Osteoblast (primary cell): ENCODE results near the gene DUS3L. TPM values are rescaled to one million over a fixed set of nuclear protein-coding genes. Genes with fewer than 3 reads are reported as not detected.

Experiments used
- DNase-seq: peaks from one replicate; pipeline ENCODE4 v3.0.0; 2011; ENCODE audit warnings: low spot score, mixed read lengths; ENCODE audit not compliant: insufficient read length; ENCODE audit errors: missing footprints
- H2AFZ ChIP-seq: 2 replicates; pipeline ENCODE4 v1.6.0; 2011; ENCODE audit warnings: mild to moderate bottlenecking, low read length
- H3K27ac ChIP-seq: 2 replicates; pipeline ENCODE4 v1.5.1; 2011; ENCODE audit warnings: mild to moderate bottlenecking, low read depth, low read length, moderate library complexity
- H3K27me3 ChIP-seq: 2 replicates; pipeline ENCODE4 v1.6.0; 2012; ENCODE audit warnings: mild to moderate bottlenecking, control low read depth, inconsistent platforms, low read length, moderate library complexity; ENCODE audit not compliant: insufficient read depth
- H3K36me3 ChIP-seq: 2 replicates; pipeline ENCODE4 v1.5.1; 2011; ENCODE audit warnings: mild to moderate bottlenecking, low read length, control low read depth, moderate library complexity; ENCODE audit not compliant: insufficient read depth
- H3K4me1 ChIP-seq: 2 replicates; pipeline ENCODE4 v1.5.1; 2011; ENCODE audit warnings: mild to moderate bottlenecking, low read length, control low read depth, moderate library complexity; ENCODE audit not compliant: insufficient read depth
- H3K4me2 ChIP-seq: 2 replicates; pipeline ENCODE4 v1.6.0; 2011; ENCODE audit warnings: mild to moderate bottlenecking, low read length; ENCODE audit not compliant: insufficient read depth
- H3K4me3 ChIP-seq: fragments of 200-600 bp; sonication (generic); 3 replicates; pipeline ENCODE4 v1.5.1; 2012; ENCODE audit warnings: mild to moderate bottlenecking, low read length, inconsistent platforms; ENCODE audit not compliant: insufficient read depth
- H3K79me2 ChIP-seq: 2 replicates; pipeline ENCODE4 v1.6.0; 2012; ENCODE audit warnings: mild to moderate bottlenecking, low read length, control low read depth, inconsistent platforms; ENCODE audit not compliant: insufficient read depth
- H3K9me3 ChIP-seq: 2 replicates; pipeline ENCODE4 v1.5.1; 2011; ENCODE audit warnings: low read depth, low read length, control low read depth
- H4K20me1 ChIP-seq: 2 replicates; pipeline ENCODE4 v1.6.0; 2012; ENCODE audit warnings: mild to moderate bottlenecking, low read length, control low read depth; ENCODE audit not compliant: insufficient read depth
- total RNA-seq: library from RNA; depleted of rRNA; stranded (reverse); fragments of >200 nt; gene quantifications from 2 replicates; pipeline ENCODE4 v1.2.3, GENCODE V29; 2012
- TF ChIP-seq, protein P1 (sequence below): IDR thresholded peaks from 2 replicates; pipeline ENCODE4 v1.5.1; 2011; ENCODE audit warnings: mild to moderate bottlenecking, low read depth, low read length, moderate library complexity; ENCODE audit errors: extremely low read depth

The DUS3L gene
- total RNA-seq, 1 donor, result 30.0 TPM

DNA sequence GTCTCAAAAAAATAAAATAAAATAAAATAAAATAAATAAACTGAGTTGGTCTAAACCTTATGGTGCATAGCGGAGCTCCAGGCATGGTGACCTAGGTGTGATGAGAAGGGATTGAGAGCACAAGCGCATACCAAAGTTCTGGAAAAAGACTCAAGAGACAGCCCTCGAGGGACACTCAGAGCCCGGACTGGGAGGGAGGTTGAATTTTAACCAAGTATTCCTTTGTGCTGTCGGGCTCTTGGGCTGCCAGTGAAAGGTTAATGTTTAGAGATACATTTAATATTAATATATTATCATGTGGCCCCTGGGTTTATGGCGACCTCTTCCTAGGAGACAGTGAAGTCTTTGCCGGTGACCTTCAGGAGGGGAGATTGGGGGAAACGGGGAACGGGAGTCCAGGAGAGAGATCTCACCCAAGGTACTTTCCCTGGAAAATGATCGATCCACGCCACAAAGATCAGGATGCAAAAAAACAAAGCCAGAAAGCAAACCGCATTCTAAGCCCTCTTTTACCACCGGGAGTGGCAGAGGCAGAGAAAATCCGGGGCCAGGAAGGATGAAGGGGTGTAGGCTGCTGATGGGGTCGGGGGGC lies 46.9 kb upstream of the DUS3L start:
- no peak overlapping the region for H3K4me3 ChIP-seq

DNA sequence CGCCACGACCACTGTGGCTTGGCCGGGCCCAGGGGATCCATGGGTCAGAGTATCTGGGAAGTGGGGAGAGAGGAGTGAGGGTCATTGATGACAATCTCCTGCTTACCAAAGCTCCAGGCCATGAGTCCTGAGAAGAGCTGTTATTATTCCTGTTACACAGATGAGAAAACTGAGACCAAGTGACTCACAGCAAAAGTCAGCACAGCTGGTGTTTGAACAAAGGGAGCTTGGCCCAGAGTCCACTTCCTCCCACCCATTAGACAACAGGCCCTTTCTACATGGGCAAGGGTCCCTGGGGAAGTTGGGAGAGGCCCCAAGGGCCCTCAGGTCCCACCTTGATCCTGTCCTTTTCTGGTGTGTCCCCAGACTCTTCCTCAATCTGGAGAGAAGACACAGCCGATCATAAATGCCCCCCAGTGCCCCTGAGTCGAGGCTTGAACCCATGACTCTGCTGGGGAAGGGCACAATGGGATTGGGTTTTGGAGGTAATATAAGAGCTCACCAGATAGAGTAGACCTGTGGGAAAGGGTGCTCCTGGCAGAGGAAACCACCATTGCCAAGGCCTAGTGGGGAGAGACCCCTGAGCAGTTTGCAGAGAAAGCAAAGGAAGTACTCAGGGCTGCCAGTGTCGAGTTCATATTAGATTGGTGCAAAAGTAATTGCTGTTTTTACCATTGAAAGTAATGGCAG lies 41.7 kb upstream of the DUS3L start:
- no peak overlapping the region for H2AFZ ChIP-seq
- peak; percentile 44 for DNase-seq
- no peaks in the 10 kb centered on the region for H3K36me3 ChIP-seq
- no peaks in the 10 kb centered on the region for H4K20me1 ChIP-seq
- H3K27ac ChIP-seq, result no peak overlapping the region
- H3K4me2 ChIP-seq, result no peak overlapping the region
- no peaks in the 10 kb centered on the region for H3K79me2 ChIP-seq
- no peak overlapping the region for H3K4me3 ChIP-seq
- no peaks in the 10 kb centered on the region for H3K9me3 ChIP-seq
- TF ChIP-seq, protein P1, sequence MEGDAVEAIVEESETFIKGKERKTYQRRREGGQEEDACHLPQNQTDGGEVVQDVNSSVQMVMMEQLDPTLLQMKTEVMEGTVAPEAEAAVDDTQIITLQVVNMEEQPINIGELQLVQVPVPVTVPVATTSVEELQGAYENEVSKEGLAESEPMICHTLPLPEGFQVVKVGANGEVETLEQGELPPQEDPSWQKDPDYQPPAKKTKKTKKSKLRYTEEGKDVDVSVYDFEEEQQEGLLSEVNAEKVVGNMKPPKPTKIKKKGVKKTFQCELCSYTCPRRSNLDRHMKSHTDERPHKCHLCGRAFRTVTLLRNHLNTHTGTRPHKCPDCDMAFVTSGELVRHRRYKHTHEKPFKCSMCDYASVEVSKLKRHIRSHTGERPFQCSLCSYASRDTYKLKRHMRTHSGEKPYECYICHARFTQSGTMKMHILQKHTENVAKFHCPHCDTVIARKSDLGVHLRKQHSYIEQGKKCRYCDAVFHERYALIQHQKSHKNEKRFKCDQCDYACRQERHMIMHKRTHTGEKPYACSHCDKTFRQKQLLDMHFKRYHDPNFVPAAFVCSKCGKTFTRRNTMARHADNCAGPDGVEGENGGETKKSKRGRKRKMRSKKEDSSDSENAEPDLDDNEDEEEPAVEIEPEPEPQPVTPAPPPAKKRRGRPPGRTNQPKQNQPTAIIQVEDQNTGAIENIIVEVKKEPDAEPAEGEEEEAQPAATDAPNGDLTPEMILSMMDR, result no peak
- peaks cover 26% of the 10 kb centered on the region for H3K27me3 ChIP-seq
- H3K4me1 ChIP-seq, result peaks cover 12% of the 10 kb centered on the region

More for the DNA sequence above, 46.9 kb upstream of the DUS3L start:
- no peak overlapping the region for H3K27ac ChIP-seq
- no peaks in the 10 kb centered on the region for H3K4me1 ChIP-seq
- H2AFZ ChIP-seq, result no peak overlapping the region
- H3K79me2 ChIP-seq, result no peaks in the 10 kb centered on the region
- no peak for DNase-seq
- H3K27me3 ChIP-seq, result peaks cover 9% of the 10 kb centered on the region
- no peaks in the 10 kb centered on the region for H3K9me3 ChIP-seq
- TF ChIP-seq, protein P1, result no peak
- no peaks in the 10 kb centered on the region for H3K36me3 ChIP-seq
- H4K20me1 ChIP-seq, result no peaks in the 10 kb centered on the region
- no peak overlapping the region for H3K4me2 ChIP-seq

DNA sequence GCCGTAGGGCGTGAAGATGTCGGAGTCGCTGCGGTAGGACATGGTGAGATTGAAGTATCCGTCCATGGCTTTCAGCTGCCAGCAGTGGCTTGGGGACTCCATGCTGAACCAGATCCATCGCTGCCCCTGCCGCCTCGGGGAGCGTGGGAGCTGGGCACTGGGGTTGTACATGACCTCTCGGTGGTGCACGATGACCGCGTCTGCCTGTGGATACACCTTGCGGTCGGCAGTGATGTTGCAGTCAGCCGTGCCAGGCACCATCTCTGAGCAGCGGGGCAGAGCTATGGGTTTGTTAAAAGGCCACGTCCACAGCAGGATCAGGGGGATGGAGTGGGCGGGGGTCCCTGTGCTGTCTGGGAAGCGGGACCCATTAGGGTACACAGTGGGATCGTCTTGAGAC lies 41.1 kb upstream of the DUS3L start:
- H3K27me3 ChIP-seq, result peaks cover 26% of the 10 kb centered on the region
- TF ChIP-seq, protein P1, result no peak
- H3K4me3 ChIP-seq, result no peak overlapping the region

DNA sequence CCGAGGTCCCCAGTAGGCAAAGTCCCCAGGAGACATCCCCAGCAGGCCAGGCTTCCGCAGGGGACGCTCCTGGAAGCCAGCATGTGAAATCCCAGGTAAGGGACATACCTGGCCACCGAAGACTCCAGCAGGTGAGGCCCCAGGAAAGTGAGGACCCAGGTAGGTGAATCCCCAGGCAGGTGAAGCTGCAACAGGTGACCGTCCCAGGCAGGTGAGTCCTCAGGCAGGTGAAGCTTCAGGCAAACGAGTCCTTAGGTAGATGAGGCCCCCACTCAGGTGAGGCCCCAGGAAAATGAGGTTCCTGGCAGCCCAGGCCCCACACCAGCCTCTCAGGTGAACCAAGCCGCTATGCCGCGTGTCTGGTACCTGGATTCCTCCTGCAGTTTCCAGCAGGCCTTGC lies 40.2 kb upstream of the DUS3L start:
- TF ChIP-seq, protein P1, result no peak

More for the DNA sequence above, 41.1 kb upstream of the DUS3L start:
- no peaks in the 10 kb centered on the region for H3K36me3 ChIP-seq
- no peak overlapping the region for H3K27ac ChIP-seq
- H3K79me2 ChIP-seq, result no peaks in the 10 kb centered on the region
- peaks cover 12% of the 10 kb centered on the region for H3K4me1 ChIP-seq
- H2AFZ ChIP-seq, result no peak overlapping the region
- H3K9me3 ChIP-seq, result no peaks in the 10 kb centered on the region
- peak; percentile 26 for DNase-seq
- no peaks in the 10 kb centered on the region for H4K20me1 ChIP-seq
- no peak overlapping the region for H3K4me2 ChIP-seq

More for the DNA sequence above, 40.2 kb upstream of the DUS3L start:
- Histone ChIP-seq H3K27ac (no peak overlapping the region), H3K27me3 (peaks cover 26% of the 10 kb centered on the region), H3K4me1 (peaks cover 12% of the 10 kb centered on the region), H4K20me1 (no peaks in the 10 kb centered on the region), H2AFZ (no peak overlapping the region), H3K4me3 (no peak overlapping the region), H3K36me3 (no peaks in the 10 kb centered on the region), H3K79me2 (no peaks in the 10 kb centered on the region), H3K9me3 (no peaks in the 10 kb centered on the region), H3K4me2 (no peak overlapping the region)
- DNase-seq, result peak; percentile 52
